Measurements from ENCODE around the gene PSMG2.

Gene PSMG2

GRCh38 chr18:12702221-12703095 is at the start of gene PSMG2, which contains the start of gene CEP76:
Gene PSMG2, plus strand, starts transcription at chr18:12703042. Its CDS starts 66 bp downstream, at chr18:12703108.
Gene CEP76, minus strand, starts transcription at chr18:12702723. Its CDS starts 175 bp downstream, at chr18:12702548.
- peak; percentile 89 for DNase-seq

- no peak for DNase-seq
Observed at GRCh38 chr18:12654971-12655370, 47.9 kb upstream of the PSMG2 start.

GRCh38 chr18:12656605-12656937 is 46.3 kb upstream of the PSMG2 start:
- DNase-seq = peak; percentile 31

GRCh38 chr18:12656938-12657683 is 45.7 kb upstream of the PSMG2 start:
- DNase-seq = peak; percentile 37

GRCh38 chr18:12657684-12658425 is 45.0 kb upstream of the PSMG2 start, which contains the start of gene SPIRE1:
Gene SPIRE1, minus strand, starts transcription at chr18:12658107. Its CDS starts 241 bp downstream, at chr18:12657866.
- DNase-seq = peak; percentile 62

GRCh38 chr18:12658426-12659138 is 44.3 kb upstream of the PSMG2 start:
- peak; percentile 22 for DNase-seq

GRCh38 chr18:12659904-12660605 is 42.8 kb upstream of the PSMG2 start:
- peak; percentile 66 for DNase-seq

- no peak for DNase-seq
Observed at GRCh38 chr18:12668041-12668440, 34.8 kb upstream of the PSMG2 start.

- peak; percentile 62 for DNase-seq
Observed at GRCh38 chr18:12679183-12679786, 23.6 kb upstream of the PSMG2 start.

- no peak for DNase-seq
Observed at GRCh38 chr18:12686100-12686499, 16.7 kb upstream of the PSMG2 start.

GRCh38 chr18:12689256-12689850 is 13.5 kb upstream of the PSMG2 start:
- no peak for DNase-seq

GRCh38 chr18:12692206-12692605 is 10.6 kb upstream of the PSMG2 start:
- no peak for DNase-seq

- DNase-seq = no peak
Observed at GRCh38 chr18:12694032-12694431, 8.8 kb upstream of the PSMG2 start.

GRCh38 chr18:12699747-12700146 is 3.1 kb upstream of the PSMG2 start:
- DNase-seq = no peak

- no peak for DNase-seq
Observed at GRCh38 chr18:12701161-12701560, 1.7 kb upstream of the PSMG2 start.

GRCh38 chr18:12703096-12703567 is 290 bp downstream of the PSMG2 start:
- no peak for DNase-seq

- peak; percentile 22 for DNase-seq
Observed at GRCh38 chr18:12703664-12704063, 822 bp downstream of the PSMG2 start.

- DNase-seq = no peak
Observed at GRCh38 chr18:12711446-12711845, 8.6 kb downstream of the PSMG2 start.

GRCh38 chr18:12721495-12722275 is 18.8 kb downstream of the PSMG2 start:
- DNase-seq = no peak

- no peak for DNase-seq
Observed at GRCh38 chr18:12722731-12723130, 19.9 kb downstream of the PSMG2 start.
